ENCODE data around the gene PRPH.

DNA sequence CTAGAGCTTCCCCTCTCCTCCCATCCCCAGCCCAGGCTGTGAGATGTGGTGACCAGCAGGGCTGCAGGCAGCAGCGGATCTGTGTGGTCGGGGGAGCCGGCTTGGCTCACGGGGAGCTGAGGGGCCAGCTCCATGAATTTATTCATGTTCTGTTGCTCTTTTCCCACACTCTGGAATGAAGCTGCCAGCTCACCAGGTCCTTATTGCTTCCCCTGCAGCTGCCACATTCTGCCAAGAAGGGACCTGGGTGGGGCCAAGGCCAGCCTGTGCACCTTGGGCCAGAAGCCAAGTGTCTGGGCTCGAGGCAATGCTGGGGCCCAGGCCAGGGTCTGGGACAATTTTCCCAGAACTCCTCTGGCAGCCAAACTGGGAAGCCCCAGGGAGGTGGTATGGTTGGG, 44.5 kb downstream of the PRPH start:
- no peak for TF ChIP-seq TAF1 (IDR thresholded peaks at IDR 0.05; ENCODE audit: borderline replicate concordance, low read depth, low read length)
- TF ChIP-seq POLR2A (IDR thresholded peaks at IDR 0.05; ENCODE audit: low read depth, low read length): no peak
- TF ChIP-seq POLR2AphosphoS5 (IDR thresholded peaks at IDR 0.05; ENCODE audit: low read depth, low read length): no peak
